Measurements from ENCODE around the gene SLC26A9. TPM values are rescaled to one million over a fixed set of nuclear protein-coding genes. Genes with fewer than 3 reads are reported as not detected.

Gene SLC26A9
- not detected in 2 replicates for total RNA-seq (2011; cell fraction: chromatin; rRNA removed; ENCODE audit: low replicate concordance)
- not detected in 2 replicates for total RNA-seq (2011; cell fraction: nucleolus; rRNA removed)
- not detected in 2 replicates for total RNA-seq (2011; cell fraction: nucleoplasm; rRNA removed)
- total RNA-seq (2014; rRNA removed) (not detected in 2 replicates), total RNA-seq (2014; rRNA removed; fragmentation: Illumina TruSeq; extraction: Trizol) (not detected in 2 replicates), total RNA-seq (2015; rRNA removed; fragmentation: Illumina TruSeq; extraction: Trizol) (not detected in 2 replicates), total RNA-seq (2021) (not detected in 2 replicates), polyA plus RNA-seq (2011; rRNA removed) (not detected in 2 replicates), polyA plus RNA-seq (2014; fragmentation: Illumina TruSeq; extraction: Trizol) (0.03 TPM in 1 of 2 replicates, not detected in the other), polyA plus RNA-seq (2014; fragmentation: Nextera tagmentation; extraction: Ambion mirVana) (not detected), polyA plus RNA-seq (2014; rRNA removed) (not detected in 2 replicates), polyA minus RNA-seq (2011; rRNA and poly(A)+ RNA removed) (not detected in 2 replicates), Bru-seq, nascent RNA (not detected), BruChase-seq, experiment 1, labeled RNA remaining after a 2-hour chase (not detected), BruChase-seq, experiment 2, labeled RNA remaining after a 6-hour chase (not detected)
- polyA plus RNA-seq (2011; cell fraction: cytosol; rRNA removed), result not detected in 2 replicates
- 0.13 TPM in 1 of 2 replicates, not detected in the other for polyA plus RNA-seq (2011; cell fraction: nucleus; rRNA removed)
- 0.01 and 0.03 TPM in 2 replicates for polyA plus RNA-seq (2012)
- not detected in 2 replicates for polyA minus RNA-seq (2011; cell fraction: cytosol; rRNA and poly(A)+ RNA removed)
- polyA minus RNA-seq (2011; cell fraction: nucleus; rRNA and poly(A)+ RNA removed), result under 0.01 TPM in 1 of 2 replicates, not detected in the other
- long read RNA-seq, experiment 1, result 0 reads
- long read RNA-seq, experiment 2, result 0 reads
- long read RNA-seq, experiment 3, result 0 reads

- Histone ChIP-seq H4K20me1 (replicated peaks; ENCODE audit: control insufficient read depth, insufficient read depth, low read length) (peaks cover 32% of the 10 kb centered on the region), H3K9ac (ENCODE audit: insufficient read depth in 1 of 2, low read depth in 2 of 2, low read length in 2 of 2) (no peak within 1 kb of the TSS), H3K27ac (ENCODE audit: extremely low read depth, low read depth, low read length) (no peak within 1 kb of the TSS), H3K27me3 (ENCODE audit: control insufficient read depth in 2 of 2, insufficient read depth in 2 of 2, low read length in 2 of 2) (peaks cover 34 to 67% of the 10 kb centered on the region in 2 experiments), H3K36me3 (ENCODE audit: control insufficient read depth, insufficient read depth, low read length) (no peaks in the 10 kb centered on the region), H2AFZ (ENCODE audit: low read depth, low read length) (no peak within 1 kb of the TSS), H3K4me2 (ENCODE audit: insufficient read depth, low read length) (no peak within 1 kb of the TSS), H3K4me3 (no peak within 1 kb of the TSS), H3K4me1 (replicated peaks in 1 of 2; ENCODE audit: control insufficient read depth in 2 of 2, insufficient read depth in 2 of 2, low read length in 2 of 2) (peaks cover 7 to 10% of the 10 kb centered on the region in 2 experiments), H3K9me1 (ENCODE audit: control insufficient read depth, insufficient read depth, low read length) (no peaks in the 10 kb centered on the region), H3K79me2 (ENCODE audit: control insufficient read depth, insufficient read depth, low read length) (no peaks in the 10 kb centered on the region), H3K9me3 (replicated peaks; ENCODE audit: control insufficient read depth, insufficient read depth, low read depth, low read length) (no peaks in the 10 kb centered on the region)
- TF ChIP-seq NFYB (IDR thresholded peaks at IDR 0.05; ENCODE audit: extremely low read depth, insufficient read length) (peak; percentile 55), SPI1 (IDR thresholded peaks at IDR 0.05; ENCODE audit: borderline replicate concordance, low read depth, low read length) (peak; percentile 35; the same call in 1 of the 2 replicates), ZNF184 (CRISPR knock-in tag; IDR thresholded peaks at IDR 0.05) (no peak)
- in situ Hi-C loops (cut with MboI) (no loop called here), intact Hi-C loops (cut with micrococcal nuclease) (no loop called here)
- no peak for FAIRE-seq
- ChIA-PET CTCF (ENCODE audit: low intra/inter-chr PET ratio) (no interaction called here), POLR2A (interaction anchor here (0.5 to 1.0 kb wide), 6 partner anchors 14 to 861 kb away, joined by 3 read pairs; no protein-coding TSS in a partner anchor)
- 2% methylated on average over 6 of the region's 7 CpGs for WGBS (ENCODE audit: insufficient coverage, low coverage, missing lambda C conversion rate)
- peak in 3 of 4 experiments; percentile 32 to 41 (median 34) for DNase-seq (ENCODE audit: extremely low read depth in 1 of 4, low spot score in 3 of 4)
- ATAC-seq, result no peak
- BruUV-seq (replicated peaks), result no TSS peak
Observed at GRCh38 chr1:205943245-205943644, at the start of gene SLC26A9. TSS of gene SLC26A9 (minus strand) at chr1:205943456. CDS start at chr1:205935820, 7,636 bp downstream.
